Esophagus squamous epithelium (tissue), 4 donors: Measurements from ENCODE around the gene TICRR.

ENCODE experiments used
- POLR2A ChIP-seq, 4 donors: fragments of 450-650 bp; IDR thresholded peaks; one replicate each; pipeline ENCODE4 v1.6.1; 2017; ENCODE audit warnings: antibody characterized with exemption in 4 of 4, mild to moderate bottlenecking in 4 of 4, moderate library complexity in 3 of 4
- TF ChIP-seq, protein P1 (sequence below), 6 experiments: fragments of 450-650 bp in 4 of 6; fragments of 200-600 bp in 2 of 6; sonication (generic) in 2 of 6; IDR thresholded peaks; one replicate each; pipeline ENCODE4 v1.5.1; 2016 to 2019; ENCODE audit warnings: antibody characterized with exemption in 6 of 6, mild to moderate bottlenecking in 4 of 6, moderate library complexity in 4 of 6

DNA sequence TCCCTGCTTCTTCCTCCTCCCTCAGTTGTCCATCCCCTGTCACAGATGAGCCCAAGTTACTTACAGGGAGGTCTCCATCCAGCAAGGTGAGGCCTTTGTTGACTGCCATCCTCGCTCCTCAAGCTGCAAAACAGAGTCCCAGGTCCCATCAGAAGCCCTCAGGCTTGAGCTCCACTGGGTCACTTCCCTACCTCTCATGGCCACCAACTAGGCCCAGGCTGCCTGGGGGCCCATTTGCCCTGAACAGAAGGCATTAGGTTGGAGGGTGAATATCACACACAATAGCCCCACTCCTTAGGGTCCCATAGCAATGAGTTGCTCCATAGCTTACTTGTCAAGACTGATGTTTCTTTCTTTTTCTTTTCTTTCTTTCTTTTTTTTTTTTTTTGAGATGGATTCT, 102.1 kb downstream of the TICRR start:
- TF ChIP-seq, protein P1, sequence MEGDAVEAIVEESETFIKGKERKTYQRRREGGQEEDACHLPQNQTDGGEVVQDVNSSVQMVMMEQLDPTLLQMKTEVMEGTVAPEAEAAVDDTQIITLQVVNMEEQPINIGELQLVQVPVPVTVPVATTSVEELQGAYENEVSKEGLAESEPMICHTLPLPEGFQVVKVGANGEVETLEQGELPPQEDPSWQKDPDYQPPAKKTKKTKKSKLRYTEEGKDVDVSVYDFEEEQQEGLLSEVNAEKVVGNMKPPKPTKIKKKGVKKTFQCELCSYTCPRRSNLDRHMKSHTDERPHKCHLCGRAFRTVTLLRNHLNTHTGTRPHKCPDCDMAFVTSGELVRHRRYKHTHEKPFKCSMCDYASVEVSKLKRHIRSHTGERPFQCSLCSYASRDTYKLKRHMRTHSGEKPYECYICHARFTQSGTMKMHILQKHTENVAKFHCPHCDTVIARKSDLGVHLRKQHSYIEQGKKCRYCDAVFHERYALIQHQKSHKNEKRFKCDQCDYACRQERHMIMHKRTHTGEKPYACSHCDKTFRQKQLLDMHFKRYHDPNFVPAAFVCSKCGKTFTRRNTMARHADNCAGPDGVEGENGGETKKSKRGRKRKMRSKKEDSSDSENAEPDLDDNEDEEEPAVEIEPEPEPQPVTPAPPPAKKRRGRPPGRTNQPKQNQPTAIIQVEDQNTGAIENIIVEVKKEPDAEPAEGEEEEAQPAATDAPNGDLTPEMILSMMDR (IDR thresholded peaks at IDR 0.05) = no peak
- TF ChIP-seq POLR2A (IDR thresholded peaks at IDR 0.05) = no peak
